HG02571 (cell line): Measurements from ENCODE around the gene PEX16.
A peak's percentile ranks its signal among the peaks of the same experiment; 100 is the strongest.
"Not testable (repeated sequence)": the region's sequence is repeated elsewhere in the genome, so short reads cannot be mapped to it uniquely, and the experiment has no call there.

ENCODE experiments used
- ATAC-seq: cut with Tn5 transposase; IDR thresholded peaks from one replicate; pipeline ENCODE4 v1.9.1; 2021; ENCODE audit warnings: mild to moderate bottlenecking, moderate library complexity; ENCODE audit not compliant: unreplicated experiment

Gene PEX16

DNA sequence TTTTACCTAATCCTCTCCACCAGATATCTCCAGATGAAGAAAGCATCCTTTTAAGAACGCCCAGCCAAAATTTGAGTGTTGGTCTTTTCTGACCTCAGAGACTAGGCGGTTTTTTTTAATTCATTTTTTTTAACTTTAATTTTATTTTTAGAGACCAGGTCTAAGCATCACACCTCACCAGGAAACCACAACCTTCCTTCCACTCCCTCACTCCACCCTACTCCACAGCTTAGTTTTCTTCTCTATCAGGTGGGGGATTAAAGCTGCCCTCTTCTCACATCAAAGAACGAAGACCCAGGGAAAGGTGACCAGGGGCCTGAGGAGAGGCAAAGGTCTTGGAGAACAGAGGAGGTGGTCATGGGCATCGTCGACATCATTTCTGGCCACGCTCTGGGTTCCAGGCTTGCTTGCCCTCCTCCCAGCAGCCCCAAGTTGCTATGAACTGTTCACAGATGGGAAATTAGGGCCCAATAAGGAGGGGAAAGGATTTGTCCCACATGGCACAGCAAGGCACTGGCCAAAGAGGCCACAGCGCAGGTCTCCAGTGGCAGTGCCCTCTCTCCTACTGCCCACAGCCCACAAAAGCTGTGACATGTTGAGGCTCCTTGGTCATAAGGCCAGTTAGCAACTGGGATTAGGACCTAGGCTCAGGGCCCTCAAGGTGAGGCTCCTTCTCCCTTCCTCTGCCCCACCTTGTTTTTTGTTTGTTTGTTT is 1.4 kb upstream of the PEX16 start:
- no peak for ATAC-seq

DNA sequence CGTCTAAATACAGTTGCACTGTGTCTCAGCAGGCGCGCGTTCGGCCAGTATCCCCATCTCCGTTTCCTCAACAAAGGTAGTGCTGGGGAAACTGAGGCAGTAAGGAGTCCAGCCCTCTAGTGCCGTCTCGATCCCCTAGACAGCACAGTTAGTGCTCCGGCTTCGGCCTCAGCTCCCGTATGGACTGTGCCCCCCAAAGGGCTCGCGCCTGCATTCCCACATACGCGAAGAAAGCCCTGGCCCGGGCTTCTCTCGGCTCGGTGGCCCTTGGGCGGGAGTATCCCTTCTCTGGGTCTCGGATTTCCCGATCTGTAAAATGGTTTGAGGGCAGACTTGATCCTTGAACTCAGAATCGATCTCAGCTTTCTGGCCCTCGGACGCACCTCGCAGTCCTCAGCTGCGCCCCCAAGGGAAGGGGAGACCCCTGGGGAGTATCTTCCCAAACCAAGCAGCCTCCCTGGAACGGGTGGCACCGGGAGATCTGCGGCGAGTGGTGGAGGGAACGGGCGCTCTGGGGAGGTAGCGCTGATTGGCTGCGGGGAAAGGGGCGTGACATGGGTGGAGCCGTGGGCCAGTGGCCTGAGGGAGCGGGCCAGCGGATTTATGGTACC is 759 bp upstream of the PEX16 start:
- ATAC-seq, result peak; percentile 43

DNA sequence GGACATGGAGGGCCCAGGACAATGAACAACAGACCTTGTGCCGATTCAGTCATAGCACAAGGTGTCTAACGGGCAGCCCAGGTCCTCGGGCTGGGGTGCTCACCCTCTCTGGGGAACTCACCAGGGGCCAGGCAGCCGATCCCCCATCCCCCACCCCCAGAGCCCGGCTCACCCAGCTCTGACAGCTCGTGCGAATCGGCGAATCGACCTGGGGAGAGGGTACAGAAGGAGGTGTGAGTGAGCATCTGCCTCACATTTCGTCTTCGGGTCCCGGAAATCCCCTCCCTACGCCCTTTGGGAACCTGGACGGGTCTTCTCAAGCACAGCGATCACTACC is 423 bp downstream of the PEX16 start:
- no peak for ATAC-seq

DNA sequence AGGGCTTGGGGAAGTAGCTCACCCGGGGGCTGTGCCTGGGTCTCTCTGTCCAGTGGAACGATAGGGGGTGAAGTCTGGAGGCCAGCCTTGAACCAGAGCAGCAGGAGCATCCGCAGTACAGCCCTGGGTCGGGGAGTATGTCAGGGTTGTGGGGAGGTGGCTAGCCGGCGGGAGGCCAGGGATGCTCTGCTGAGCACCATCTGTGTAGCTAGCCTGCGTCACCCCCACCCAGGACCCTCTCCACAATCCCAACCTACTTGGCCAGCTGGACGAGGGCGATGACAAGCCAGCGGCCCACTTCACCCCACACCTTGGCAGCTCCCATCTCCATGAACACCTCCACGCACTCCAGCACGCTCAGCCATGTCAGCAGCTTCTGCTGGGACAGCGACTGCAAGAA is 2.2 kb downstream of the PEX16 start:
- no peak for ATAC-seq

DNA sequence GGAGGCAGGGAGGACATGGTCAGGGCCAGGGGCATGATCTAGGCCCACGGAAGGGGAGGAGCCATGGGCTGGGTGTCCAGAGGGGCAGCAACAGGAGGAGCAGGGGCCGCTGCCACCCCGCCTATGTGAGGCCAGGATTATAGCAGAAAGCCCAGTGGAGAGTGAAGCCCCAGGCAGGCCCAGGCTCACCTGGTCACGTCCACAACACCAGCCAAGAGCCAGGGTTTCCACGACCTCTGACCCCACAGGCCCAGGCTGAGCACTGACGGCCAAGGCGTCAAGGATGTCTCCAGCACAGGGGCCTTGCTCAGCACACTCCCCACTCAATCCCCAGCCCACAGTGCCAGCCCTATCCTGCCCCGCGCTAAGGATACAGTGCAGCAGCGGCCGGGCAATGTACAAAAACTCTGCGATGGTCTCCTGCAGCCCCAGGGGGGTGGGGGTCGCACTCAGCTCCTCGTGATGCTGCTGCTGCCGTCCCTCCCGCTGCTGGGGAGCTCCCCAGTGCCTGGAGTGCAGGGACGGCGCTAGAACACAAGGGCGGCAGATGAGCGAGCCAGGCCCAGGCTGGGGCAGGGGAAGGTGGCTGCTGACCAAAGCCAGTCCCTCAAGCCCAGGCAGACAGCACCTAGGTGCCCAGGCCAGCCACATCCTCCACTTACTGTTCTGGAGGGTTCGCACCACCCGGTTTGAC is 3.6 kb downstream of the PEX16 start:
- no peak for ATAC-seq

DNA sequence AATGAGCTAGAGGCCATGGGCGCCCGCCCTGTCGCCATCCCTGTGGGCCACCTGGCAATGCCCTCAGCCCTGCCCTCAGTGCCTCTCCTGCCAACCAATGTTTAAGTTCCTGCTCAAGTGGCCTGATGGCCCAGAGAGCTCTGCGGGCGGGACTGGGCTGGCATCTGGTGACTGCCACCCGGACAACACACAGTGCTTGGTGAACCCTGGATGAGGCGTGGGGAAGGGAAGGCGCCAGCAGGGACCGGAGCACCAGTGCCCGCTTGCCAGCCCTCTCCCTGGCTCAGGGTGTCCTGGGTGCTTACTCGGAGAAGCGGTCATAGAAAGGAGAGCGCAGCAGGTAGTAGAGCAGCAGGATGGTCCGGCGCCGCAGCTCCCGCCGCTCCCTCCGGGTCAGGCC is 4.2 kb downstream of the PEX16 start:
- ATAC-seq, result no peak

DNA sequence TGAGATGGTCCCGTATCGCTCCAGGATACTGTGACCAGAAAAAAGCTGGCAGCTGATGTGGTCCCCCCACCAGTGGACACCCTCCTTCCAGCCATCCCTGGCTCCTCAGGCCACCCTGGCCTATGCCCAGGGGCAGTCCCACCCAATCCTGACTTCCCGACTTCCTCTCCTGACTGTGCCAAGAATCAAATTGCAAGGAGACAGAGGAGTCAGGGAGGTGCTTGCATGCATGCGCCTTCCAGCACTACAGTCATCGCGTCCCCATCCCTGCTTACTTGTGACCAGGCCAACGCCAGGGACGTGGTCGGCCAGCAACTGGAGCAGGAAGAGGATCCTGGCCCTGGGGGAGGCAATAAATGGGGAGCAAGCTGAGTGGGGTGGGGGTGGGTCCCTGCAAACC is 7.1 kb downstream of the PEX16 start:
- no peak for ATAC-seq

DNA sequence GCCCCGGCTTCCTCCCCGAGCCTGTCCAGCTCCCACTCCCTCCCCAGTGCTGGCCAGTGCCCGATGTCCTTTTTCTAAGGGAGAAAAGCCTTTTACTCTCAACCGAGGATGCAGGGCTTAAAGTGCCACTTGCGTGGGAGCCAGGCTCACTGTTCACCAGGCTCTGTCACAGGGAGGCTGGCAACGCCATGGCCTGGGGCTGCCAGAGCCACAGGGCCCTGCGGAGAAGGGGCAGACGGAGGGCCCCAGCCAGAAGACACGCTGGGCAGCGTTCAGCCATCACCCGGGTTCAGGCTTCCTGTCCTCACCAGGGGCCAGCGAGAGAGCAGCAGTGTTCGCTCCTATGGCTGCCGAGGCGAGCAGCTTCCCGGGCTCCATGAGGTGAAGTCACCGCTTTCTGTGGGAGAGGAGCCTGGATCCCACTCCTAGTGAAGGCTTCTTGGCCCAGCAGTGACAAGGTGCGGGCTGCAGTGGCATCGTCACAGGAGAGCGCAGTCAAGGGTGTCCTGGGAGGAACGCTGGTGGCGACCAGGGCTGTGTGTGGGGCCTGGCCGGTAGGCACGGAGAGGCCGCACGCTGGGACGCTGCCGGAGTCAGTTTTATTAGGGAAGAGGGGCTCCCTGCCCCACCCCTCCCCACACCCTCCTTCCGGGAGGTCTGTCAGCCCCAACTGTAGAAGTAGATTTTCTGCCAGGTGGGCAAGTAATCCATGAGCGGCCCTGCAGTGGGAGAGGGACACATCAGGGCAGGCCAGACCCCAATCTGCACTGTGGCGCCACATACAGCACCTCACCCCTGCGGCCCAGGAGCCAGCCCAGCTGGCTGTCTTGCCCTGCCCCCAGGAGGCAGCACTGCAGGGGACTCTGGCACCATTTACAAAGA is 7.8 kb downstream of the PEX16 start:
- no peak for ATAC-seq

DNA sequence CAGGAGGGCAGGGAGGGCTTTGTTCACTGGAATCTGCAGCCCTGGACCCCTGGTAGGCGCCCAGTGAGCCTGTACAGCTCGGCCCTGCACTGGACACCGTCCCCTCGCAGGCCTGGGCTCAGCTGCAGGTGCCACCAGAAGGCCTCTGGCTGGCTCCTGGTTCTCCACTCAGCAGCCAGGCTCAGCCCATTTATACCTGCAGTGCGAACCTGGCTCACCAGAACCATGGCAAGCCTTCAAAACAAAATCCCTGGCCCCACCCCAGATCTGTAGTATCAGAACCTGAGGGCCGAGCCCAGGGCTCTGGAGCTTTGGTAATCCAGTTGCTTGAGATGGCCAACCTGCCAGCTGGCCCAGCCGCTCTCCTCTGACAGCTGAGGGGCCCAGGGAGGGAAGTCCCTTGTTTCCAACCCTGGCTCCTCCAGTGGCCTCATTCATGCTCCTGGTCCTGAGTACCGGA is 9.7 kb downstream of the PEX16 start:
- ATAC-seq, result no peak

DNA sequence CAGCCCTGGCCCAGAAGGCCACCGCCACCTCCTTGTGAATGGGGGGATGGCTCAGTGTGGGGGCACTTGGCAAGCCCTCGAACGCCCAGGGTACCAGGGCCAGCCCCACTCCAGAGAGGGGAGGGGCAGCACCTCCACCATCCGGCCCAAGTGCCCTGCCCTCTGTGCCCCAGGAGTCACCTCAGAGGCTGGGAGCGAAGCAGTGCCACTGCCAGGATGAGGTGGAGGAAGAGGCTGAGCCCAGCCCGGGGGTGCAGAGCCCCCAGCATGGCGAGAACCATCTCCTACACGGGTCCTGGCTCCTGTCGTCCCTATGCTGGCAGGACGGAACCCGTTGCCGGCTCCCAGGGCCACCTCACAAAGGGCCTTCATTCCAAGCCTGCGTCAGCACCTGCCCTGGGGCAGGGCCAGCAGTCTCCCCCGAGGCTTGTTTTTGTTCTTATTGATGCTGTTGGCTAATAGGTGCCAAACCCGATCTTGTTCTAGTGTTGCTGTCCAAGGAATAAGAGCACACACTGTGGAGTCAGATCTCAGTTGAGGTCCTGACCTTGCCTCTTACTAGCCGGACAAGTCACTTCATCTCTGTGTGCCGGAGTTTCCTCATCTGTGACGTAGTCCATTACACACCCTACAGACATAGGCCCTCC is 10.6 kb downstream of the PEX16 start, which contains the start of gene FREY1:
Gene FREY1 (minus strand): TSS at position 307 of the 647 bp plus-strand sequence. CDS start 26 bp downstream, at position 281.
- ATAC-seq, result no peak

DNA sequence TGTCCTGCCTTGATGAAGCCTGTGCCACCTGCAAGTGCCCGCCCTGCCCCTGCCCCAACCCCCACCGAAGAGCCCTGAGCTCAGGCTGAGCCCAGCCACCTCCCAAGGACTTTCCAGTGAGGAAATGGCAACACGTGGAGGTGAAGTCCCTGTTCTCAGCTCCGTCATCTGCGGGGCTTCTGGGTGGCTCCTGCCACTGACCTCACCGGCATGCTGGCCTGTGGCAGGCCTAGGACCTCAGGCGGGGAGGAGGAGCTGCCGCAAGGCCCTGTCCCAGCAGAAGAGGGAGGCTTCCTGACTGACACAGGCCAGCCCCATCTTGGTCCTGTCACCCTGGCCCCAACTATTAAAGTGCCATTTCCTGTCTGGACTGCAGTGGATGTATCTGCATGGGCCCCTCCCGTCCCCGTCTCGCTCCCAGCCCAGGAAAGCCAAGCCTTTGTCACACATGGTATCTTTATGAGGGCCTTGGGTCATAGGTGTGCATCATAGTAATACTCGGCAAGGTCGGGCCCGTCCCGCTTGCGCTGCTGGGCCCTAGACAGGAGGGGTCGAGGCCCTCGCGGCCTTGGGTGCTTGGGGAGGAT is 11.5 kb downstream of the PEX16 start:
- ATAC-seq, result no peak

DNA sequence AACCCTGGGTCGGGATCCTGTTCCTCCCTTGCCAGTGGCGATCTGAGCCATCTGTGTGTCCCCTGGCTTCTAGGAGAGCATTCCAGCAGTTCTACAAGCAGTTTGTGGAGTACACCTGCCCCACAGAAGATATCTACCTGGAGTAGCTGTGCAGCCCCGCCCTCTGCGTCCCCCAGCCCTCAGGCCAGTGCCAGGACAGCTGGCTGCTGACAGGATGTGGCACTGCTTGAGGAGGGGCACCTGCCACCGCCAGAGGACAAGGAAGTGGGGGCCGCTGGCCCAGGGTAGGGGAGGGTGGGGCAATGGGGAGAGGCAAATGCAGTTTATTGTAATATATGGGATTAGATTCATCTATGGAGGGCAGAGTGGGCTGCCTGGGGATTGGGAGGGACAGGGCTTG is 12.1 kb downstream of the PEX16 start:
- ATAC-seq, result not testable (repeated sequence)

DNA sequence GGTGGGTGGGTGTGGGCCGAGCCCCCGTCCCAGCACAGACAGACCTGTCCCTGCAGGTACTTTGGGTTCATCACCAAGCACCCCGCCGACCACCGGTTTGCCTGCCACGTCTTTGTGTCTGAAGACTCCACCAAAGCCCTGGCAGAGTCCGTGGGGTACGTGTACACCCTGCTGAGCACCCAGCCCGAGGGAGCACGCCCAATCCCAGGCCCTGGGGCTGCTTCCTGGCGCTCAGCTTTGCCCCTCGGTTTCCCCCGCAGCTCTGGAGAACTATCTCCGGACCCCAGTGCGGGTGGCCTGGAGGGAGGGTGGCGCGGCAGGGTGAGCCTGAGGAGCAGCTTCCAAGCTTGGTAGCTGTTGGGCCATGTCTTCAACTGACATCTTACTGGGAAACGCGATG is 12.6 kb downstream of the PEX16 start:
- ATAC-seq, result no peak

DNA sequence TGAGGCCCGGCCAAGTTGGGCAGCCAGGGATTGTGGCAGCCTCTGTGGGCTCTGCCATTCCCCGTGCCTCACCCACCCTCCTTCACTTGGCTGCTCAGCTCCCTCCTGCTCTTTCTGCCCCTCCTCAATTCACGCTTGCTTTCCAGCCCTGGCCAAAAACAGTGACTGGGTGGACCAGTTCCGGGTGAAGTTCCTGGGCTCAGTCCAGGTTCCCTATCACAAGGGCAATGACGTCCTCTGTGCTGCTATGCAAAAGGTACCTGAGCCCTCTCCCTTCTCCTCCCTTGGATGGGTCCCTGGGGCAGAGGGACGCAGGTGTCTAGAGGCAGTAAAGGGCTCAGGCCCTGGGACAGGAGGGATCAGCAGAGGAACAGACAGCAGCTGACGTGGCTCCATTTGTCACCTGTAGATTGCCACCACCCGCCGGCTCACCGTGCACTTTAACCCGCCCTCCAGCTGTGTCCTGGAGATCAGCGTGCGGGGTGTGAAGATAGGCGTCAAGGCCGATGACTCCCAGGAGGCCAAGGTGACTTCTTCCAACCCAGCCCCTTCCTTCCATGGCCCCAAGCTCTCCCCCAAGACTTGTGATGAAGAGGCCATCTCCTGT is 13.3 kb downstream of the PEX16 start:
- no peak for ATAC-seq

DNA sequence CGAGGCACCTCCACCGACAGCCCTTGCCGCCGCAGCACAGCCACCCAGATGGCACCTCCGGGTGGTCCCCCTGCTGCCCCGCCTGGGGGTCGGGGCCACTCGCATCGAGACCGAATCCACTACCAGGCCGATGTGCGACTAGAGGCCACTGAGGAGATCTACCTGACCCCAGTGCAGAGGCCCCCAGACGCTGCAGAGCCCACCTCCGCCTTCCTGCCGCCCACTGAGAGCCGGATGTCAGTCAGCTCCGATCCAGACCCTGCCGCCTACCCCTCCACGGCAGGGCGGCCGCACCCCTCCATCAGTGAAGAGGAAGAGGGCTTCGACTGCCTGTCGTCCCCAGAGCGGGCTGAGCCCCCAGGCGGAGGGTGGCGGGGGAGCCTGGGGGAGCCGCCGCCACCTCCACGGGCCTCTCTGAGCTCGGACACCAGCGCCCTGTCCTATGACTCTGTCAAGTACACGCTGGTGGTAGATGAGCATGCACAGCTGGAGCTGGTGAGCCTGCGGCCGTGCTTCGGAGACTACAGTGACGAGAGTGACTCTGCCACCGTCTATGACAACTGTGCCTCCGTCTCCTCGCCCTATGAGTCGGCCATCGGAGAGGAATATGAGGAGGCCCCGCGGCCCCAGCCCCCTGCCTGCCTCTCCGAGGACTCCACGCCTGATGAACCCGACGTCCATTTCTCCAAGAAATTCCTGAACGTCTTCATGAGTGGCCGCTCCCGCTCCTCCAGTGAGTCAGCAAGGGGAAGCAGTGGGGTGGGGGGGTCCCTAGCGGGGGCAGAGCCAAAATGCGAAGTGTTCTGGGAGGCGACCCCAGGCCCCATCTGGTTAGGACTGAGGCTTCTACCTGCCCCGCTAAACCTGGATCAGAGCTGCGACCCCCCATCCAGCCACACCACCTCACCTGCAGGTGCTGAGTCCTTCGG is 15.0 kb downstream of the PEX16 start:
- ATAC-seq, result no peak

DNA sequence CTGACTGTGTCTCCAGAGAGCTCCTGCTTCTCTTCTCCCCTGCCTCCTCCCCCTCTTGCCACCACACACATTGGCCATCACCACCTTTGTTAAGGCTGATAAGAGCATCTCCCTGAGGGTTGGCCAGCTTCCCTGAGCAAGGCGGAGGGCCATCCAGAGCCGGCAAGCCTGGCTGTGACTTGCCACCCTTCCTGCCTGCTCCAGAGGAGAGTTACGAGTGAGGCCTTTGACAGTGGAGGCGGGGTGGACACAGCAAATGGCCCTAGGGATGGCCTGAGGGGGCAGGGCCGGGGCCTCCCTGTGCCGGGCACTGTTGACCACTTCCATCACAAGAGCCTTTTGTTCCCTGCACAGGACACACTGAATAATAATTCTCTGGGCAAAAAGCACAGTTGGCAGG is 16.1 kb downstream of the PEX16 start:
- no peak for ATAC-seq

DNA sequence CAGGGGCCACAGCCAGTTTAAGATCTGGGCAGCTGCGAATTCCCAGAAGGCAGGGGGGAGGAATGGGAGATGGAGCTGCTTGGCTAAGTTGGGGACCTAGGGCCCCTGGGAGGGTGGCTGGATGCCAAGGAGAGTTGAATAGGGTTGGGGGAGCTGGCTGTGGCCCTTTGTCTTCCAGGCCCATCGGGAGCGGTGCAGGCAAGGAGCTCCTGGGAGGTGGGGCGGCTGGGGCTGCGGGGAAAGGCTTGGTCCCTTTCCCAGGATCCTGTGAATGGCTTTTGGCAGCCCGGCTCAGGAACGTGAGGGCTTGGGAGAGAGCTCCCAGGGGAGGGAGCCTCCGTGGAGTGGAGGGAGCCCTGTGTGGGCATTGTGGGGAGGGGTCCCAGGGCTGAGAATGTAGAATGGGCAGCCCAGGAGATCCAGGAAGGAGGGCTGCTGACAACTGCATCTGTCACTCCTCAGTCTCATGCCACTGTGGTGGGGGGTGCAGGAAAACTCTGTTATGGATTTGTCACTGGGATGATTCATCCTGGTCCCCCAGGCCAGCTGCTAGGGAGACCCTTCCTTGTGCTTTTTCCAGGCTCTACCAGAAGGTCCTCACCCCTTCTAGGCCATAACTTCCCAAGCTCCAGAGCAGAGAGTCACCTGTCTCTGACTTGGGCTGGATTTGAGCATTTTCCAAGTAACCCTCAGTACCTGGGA is 16.6 kb downstream of the PEX16 start:
- no peak for ATAC-seq

DNA sequence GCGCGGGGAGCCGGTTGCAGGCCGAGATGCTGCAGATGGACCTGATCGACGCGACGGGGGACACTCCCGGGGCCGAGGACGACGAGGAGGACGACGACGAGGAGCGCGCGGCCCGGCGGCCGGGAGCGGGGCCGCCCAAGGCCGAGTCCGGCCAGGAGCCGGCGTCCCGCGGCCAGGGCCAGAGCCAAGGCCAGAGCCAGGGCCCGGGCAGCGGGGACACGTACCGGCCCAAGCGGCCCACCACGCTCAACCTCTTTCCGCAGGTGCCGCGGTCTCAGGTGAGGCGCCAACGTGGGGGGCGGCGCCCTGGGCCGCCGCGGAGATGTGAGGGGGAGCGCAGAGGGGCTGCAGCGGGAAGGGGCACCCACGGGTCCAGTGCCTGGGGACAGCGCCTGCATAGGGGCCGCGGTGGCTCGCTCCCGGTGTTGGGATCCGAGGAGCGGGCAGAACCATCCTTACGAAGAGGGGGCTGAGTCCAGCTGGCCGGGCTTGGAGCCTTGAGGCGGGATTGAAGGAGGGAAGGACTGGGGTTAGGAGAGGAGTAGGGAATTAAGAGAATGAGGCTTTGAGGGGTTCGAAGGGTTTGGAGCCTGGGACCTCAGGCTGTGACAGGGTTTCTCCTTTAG is 17.4 kb downstream of the PEX16 start:
- peak; percentile 13 for ATAC-seq
